Measurements from ENCODE around the gene VTCN1.

VTCN1 gene

GRCh38 chr1:117205368-117205767, 5.4 kb downstream of the VTCN1 start:
- no peak for DNase-seq

DNA sequence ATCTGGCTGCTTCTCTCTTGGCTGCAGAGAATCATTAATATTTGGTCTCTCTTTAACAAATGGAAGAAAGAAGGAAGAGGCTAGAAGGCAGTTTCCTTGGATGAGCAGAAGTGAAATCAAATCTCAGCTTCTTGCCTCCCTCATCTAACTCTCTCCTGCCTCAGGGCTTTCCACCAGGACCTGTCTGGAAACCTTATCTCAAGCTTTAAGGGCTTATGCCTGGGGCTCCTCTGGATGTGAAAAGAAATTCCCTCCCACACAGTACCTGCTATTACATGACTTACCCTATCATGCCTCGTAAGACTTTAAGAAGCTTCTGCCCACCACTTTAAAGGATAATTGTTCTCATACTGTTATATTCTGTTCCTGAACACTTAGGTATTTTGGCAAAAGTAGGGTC, 8.9 kb downstream of the VTCN1 start:
- no peak for DNase-seq

- no peak for DNase-seq
Observed at GRCh38 chr1:117198097-117198496, 12.6 kb downstream of the VTCN1 start.

DNA sequence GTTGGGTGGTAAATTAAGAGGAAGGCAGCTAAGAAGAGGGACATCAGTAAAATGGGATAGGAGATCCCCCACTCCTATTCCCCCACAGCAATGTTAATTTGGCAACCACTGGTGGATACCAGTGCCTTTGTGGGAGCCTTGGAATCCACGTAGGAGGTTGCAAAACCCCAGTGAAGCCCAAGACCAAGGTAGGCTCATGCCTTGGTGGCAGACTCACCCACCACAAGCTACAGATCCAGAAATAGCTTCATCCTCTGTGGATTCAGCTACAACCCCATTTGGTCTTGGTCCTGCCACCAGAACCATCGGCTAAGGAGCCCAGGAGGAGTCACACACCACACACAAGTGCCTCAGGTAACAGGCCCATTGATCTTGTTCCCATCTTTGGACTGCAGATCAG, 21.0 kb downstream of the VTCN1 start:
- no peak for DNase-seq

GRCh38 chr1:117188816-117189437, 21.8 kb downstream of the VTCN1 start:
- no peak for DNase-seq

- DNase-seq = no peak
Observed at GRCh38 chr1:117188170-117188815, 22.4 kb downstream of the VTCN1 start.

DNA sequence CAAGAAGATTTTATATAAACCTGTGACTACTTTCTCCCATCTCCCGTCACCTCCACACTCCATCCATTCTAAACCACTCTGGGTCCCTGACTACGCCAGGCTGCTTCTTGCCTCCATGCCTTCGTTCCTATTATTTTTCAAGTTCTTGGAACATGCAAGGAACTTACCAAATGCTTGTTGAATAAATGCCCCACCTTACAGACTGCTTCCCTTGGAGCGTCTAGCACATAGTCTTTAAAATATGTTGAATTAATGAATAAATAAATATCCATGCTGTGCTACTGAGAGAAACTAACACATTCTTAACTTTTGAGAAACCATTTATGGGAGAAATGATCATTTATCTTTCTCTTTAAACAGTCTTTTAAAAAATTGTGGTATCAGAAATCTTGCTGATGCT, 27.6 kb downstream of the VTCN1 start:
- DNase-seq = no peak

DNA sequence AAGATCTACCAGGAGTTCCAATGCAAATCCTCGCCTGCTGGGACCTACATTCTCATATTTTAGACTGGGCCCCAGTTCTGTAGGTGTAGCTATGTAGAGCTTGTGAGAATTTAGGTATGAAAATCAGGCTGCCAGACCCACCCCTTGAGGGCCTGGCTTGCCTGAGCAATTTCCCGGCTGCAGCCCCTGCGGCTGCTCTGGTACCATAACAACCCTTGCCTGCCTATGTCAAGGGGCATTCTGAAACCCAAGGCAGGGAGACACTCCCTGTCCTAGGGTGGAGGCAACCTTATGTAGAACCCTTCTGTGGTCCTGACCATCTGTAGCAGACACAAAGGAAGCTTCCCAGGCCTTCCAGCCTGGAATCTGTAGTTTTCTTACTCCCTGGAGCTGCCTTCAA, 28.4 kb downstream of the VTCN1 start:
- DNase-seq = no peak

DNA sequence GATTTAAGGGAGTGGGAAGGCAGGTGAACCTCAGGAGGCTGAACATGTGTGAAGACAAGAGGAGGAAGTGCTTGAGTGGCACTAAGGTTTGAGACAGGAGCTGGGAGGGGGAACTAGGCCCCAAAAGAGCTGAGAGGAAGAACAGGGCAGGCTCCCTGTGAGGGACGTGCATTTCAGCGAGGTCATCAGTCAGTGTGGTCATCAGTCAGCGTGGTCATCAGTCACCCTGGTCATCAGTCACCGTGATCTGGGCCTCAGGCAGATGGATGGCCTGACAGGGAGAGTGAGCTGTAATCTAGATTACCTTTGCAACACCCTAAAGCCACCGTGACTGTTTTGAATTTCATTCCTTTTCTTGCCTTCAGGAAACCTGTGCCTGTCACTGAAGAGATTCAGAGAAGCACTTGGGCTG, 29.1 kb downstream of the VTCN1 start:
- no peak for DNase-seq

DNA sequence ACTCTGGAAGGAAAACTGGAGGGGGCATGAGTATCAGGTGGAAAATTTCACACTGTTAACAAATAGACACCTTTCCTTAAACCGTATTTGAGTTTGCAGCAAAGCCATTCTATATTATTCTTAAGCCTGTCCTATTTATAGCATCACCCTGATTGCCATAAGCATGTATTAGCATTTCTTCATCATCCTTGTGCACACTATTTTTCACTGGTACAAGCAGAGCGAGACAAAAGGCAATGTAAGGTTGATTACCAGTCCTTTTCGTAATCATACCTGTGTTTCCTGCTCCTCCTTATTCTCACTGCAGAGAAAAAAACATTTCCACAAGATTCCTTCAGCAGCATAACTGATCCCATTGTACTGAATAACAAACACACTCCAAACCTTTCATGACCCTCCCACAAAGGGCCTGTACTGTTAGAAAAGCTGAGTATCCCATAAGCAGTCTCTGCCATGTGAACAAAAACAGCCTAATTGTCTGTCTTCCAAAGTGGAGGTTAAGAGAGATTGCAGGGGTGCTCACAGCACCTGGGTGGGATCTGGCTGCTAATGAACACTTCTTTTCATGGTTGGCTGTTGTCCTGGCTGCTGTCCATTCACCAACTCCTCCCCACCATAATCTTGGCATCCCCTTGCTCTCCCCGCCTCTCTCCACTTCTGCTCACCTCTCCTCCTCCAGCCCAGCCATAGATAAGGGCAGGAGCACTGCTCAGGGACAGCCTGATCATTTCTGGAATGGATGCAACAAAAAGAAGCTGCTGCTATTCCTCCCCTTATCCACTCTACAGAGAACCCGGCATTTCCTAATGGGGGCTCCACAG, 30.4 kb downstream of the VTCN1 start:
- DNase-seq = peak; percentile 72

GRCh38 chr1:117179471-117179870, 31.3 kb downstream of the VTCN1 start:
- peak; percentile 68 for DNase-seq

- no peak for DNase-seq
Observed at GRCh38 chr1:117178756-117179155, 32.0 kb downstream of the VTCN1 start.

DNA sequence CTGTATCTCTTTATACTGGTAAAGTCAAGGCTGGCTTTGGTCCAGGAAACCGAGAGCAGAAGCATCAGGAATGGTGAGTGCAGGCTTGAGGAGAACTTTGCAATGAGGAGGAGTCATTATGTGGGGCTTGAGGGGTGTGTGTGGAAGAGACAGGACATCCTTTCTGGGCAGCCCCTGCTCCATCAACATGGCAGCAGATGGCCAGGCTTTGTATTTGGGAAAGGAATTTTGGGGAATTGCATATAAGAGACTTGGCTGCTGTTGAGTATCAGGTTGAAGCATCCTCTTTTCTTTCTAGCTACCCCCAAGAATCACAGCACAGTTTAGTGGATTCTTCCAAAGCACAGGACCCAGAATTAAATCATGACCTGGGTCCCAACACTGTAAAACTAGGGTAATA, 33.4 kb downstream of the VTCN1 start:
- DNase-seq = no peak

DNA sequence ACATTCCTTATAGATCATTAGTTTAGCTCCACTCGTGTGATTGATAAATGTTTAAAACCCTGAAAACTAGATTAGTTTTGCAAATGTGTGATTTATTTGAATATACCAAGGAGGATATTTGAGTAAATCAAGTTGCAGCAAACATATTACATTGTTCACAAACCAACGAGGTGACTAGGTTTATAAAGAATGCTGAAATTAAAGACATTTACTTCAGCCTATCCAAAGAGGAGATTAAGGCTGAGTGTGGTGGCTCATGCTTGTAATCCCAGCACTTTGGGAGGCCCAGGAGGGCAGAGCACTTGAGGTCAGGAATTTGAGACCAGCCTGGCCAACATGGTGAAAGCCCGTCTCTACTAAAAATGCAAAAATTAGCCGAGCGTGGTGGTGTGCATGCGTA, 34.1 kb downstream of the VTCN1 start:
- DNase-seq = no peak

- no peak for DNase-seq
Observed at GRCh38 chr1:117174851-117175250, 35.9 kb downstream of the VTCN1 start.

- DNase-seq = no peak
Observed at GRCh38 chr1:117173691-117174090, 37.0 kb downstream of the VTCN1 start.

DNA sequence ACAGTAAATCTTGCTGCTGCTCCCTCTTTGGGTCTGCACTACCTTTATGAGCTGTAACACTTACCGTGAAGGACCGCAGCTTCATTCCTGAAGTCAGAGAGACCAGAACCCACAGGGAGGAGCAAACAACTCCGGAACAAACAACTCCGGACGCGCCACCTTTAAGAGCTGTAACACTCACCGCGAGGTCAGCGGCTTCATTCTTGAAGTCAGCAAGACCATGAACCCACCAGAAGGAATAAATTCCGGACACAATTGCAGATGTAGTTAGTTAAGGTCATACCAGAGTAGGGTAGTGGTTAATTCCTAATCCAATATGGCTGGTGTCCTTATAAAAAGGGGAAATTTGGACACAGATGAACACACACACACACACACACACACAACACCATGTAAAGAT, 37.7 kb downstream of the VTCN1 start:
- no peak for DNase-seq

- DNase-seq = no peak
Observed at GRCh38 chr1:117171900-117172511, 38.7 kb downstream of the VTCN1 start.

GRCh38 chr1:117169871-117170596, 40.7 kb downstream of the VTCN1 start:
- no peak for DNase-seq

DNA sequence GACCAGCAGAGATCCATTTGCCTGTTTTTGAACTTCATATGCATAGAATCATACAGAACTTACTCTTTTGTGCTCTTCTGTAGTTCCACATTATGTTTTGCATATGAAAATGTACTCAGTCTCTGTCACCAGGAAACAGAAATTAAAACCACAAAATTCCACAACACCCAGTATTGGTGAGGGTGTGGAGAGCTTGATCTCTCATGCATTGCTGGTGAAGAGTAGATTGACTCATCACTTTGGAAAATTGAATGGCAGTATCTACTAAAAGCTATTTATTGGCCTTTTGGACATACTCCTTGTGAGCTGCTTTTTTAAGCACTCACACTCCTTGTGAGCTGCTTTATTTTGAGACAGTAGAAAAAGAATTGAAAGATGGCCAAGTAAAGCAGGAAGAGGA, 43.3 kb downstream of the VTCN1 start:
- no peak for DNase-seq

GRCh38 chr1:117166076-117166475, 44.7 kb downstream of the VTCN1 start:
- DNase-seq = no peak

GRCh38 chr1:117164209-117164608, 46.5 kb downstream of the VTCN1 start:
- DNase-seq = no peak

DNA sequence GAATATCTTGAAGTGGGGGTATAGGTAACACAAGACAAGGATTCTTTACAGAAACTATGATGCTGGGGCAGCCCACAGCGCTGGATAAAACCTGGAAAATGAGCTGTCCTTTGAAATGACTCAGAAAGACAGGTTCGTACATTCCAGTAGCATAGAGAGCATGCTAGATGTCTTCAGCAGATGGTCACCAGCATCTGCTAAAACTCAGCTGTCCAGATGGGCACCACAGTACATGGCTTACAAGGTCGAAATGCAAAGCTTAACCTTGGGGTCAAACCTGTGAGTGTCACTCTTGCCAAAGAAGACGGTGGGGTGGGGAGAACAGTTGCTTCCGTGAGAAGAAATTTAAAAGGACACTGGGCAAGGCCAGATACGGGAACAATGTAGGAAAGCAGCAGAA, 47.9 kb downstream of the VTCN1 start:
- no peak for DNase-seq

Measured in NCI-H1105 treated with DMSO at 0.1 percent for 48 hours (cell line).